RWPE1 (cell line): ENCODE results near the gene MS4A1.
"Not testable (repeated sequence)": the region's sequence is repeated elsewhere in the genome, so short reads cannot be mapped to it uniquely, and the experiment has no call there.

Source experiments
- CTCF ChIA-PET: fragments of 350-600 bp; sonication (Branson Sonifier 250); formaldehyde crosslinking; extraction: SDS; loops from one replicate; lab custom pipeline; 2021; lab: Yijun Ruan, JAX
- POLR2A ChIA-PET: fragments of 400-600 bp; formaldehyde crosslinking; extraction: SDS; loops from one replicate; lab custom pipeline; 2020; ENCODE audit warnings: antibody characterized with exemption; ENCODE audit not compliant: low non-redundant PET; lab: Yijun Ruan, JAX
- DNase-seq: peaks from one replicate; pipeline ENCODE4 v3.0.0; 2012; ENCODE audit warnings: low spot score
- H3K27ac ChIP-seq: fragments of 450-650 bp; 2 replicates; pipeline ENCODE4 v1.5.1; 2017
- TF ChIP-seq, protein P1 (sequence below): fragments of 450-650 bp; conservative IDR thresholded peaks from 2 replicates; pipeline ENCODE4 v1.5.1; 2017; ENCODE audit warnings: low read depth, mild to moderate bottlenecking

MS4A1 gene

DNA sequence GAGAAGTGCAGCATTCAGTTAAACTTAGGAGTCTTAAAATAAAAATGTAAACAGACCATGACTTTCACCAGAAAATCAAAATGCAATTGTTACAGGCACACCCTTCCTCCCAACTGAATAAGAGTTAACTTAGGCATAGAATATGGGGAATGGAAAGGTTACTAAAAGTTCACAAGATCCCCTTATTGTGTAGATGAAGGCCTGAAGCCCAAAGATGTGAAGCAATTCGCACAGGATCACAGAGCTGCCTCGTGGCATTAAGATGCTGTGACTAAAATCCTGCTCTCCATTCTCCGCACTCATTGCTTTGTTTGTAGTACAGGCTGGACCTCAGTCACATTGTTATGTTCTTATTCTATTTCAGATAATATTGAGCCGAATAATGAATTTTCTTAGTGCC, 22.2 kb upstream of the MS4A1 start:
- TF ChIP-seq, protein P1, sequence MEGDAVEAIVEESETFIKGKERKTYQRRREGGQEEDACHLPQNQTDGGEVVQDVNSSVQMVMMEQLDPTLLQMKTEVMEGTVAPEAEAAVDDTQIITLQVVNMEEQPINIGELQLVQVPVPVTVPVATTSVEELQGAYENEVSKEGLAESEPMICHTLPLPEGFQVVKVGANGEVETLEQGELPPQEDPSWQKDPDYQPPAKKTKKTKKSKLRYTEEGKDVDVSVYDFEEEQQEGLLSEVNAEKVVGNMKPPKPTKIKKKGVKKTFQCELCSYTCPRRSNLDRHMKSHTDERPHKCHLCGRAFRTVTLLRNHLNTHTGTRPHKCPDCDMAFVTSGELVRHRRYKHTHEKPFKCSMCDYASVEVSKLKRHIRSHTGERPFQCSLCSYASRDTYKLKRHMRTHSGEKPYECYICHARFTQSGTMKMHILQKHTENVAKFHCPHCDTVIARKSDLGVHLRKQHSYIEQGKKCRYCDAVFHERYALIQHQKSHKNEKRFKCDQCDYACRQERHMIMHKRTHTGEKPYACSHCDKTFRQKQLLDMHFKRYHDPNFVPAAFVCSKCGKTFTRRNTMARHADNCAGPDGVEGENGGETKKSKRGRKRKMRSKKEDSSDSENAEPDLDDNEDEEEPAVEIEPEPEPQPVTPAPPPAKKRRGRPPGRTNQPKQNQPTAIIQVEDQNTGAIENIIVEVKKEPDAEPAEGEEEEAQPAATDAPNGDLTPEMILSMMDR = no peak
- ChIA-PET POLR2A (no interaction called here), CTCF (no interaction called here)
- no peak for DNase-seq
- no peak overlapping the region for H3K27ac ChIP-seq

- ChIA-PET POLR2A (no interaction called here), CTCF (no interaction called here)
- TF ChIP-seq, protein P1 = no peak
- DNase-seq = no peak
- H3K27ac ChIP-seq = no peak overlapping the region
Observed at GRCh38 chr11:60447070-60447469, 8.6 kb upstream of the MS4A1 start.

DNA sequence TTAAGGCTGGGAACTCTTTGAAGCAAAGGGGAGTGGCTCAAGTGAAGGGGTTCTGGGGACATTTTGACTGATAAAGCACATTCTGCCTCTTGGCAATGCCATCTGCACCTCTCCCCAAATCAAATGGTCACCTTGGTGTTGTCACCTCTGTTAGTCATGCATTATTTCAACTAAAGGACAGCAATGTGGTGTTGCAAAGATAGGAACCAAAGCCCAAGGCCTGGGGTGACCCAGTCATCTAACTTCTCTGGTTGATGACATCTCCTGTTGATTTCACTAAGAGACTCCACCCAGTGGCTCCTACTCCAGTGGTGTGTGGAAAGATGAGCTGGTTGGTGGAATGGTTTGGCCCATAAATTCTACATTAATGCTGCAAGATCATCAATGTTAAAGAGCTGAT, 7.8 kb upstream of the MS4A1 start:
- TF ChIP-seq, protein P1 = no peak
- H3K27ac ChIP-seq = no peak overlapping the region
- POLR2A ChIA-PET = no interaction called here
- DNase-seq = no peak
- CTCF ChIA-PET = no interaction called here

GRCh38 chr11:60451185-60451584, 4.5 kb upstream of the MS4A1 start:
- DNase-seq, POLR2A ChIA-PET, H3K27ac ChIP-seq, CTCF ChIA-PET: not testable (repeated sequence)

DNA sequence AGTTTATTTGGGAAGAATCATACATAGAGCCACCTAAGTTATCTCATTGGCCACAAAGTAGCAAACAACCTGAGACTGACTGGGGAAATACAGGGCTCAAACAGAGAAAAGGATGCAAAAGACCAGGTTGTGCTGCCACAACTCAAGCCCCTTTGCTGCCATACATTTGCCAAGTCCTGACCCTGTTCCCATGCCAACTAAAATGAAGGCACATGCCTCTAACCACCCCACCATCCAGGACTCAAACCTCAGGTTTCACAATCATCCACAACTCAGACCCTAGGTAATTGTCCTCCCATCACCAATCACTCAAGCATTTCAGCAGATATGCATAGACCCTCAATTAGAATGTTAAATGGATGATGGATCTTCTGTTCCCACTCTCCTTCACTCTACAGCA, 1.4 kb upstream of the MS4A1 start:
- TF ChIP-seq, protein P1 = no peak
- POLR2A ChIA-PET = no interaction called here
- CTCF ChIA-PET = no interaction called here
- no peak for DNase-seq
- no peak overlapping the region for H3K27ac ChIP-seq

GRCh38 chr11:60457576-60457975, 1.9 kb downstream of the MS4A1 start:
- no peak for DNase-seq
- ChIA-PET POLR2A (no interaction called here), CTCF (no interaction called here)
- no peak overlapping the region for H3K27ac ChIP-seq
- TF ChIP-seq, protein P1 = no peak

GRCh38 chr11:60459345-60459744, 3.7 kb downstream of the MS4A1 start:
- ChIA-PET POLR2A (no interaction called here), CTCF (no interaction called here)
- no peak overlapping the region for H3K27ac ChIP-seq
- DNase-seq = no peak
- TF ChIP-seq, protein P1 = no peak
